Esophagus squamous epithelium (tissue), 5 donors: Measurements from ENCODE around the gene PPP1R10. TPM values are rescaled to one million over a fixed set of nuclear protein-coding genes. Genes with fewer than 3 reads are reported as not detected.

ENCODE experiments used
- DNase-seq: peaks from one replicate; lab custom pipeline; 2025; lab: John Stamatoyannopoulos, UW
- H3K27ac ChIP-seq, 4 donors: fragments of 200-600 bp; sonication (generic); one replicate each; pipeline ENCODE4 v1.5.1; 2016 to 2019; ENCODE audit warnings: mild to moderate bottlenecking in 1 of 4
- H3K27me3 ChIP-seq, 4 donors: fragments of 200-600 bp; sonication (generic); 1 replicate in 3 of 4; 2 replicates in 1 of 4; pipeline versions ENCODE4 v1.5.1 to v1.6.0; 2017 to 2021; ENCODE audit warnings: antibody characterized with exemption in 1 of 4
- H3K36me3 ChIP-seq, 3 donors: fragments of 200-600 bp; sonication (generic); one replicate each; pipeline ENCODE4 v1.5.1; 2016 to 2019
- H3K4me1 ChIP-seq, 3 donors: fragments of 200-600 bp; sonication (generic); one replicate each; pipeline ENCODE4 v1.5.1; 2017 to 2019
- H3K4me3 ChIP-seq, 4 donors: fragments of 200-600 bp; sonication (generic); 1 replicate in 3 of 4; 2 replicates in 1 of 4; pipeline ENCODE4 v1.5.1; 2016 to 2019; ENCODE audit warnings: mild to moderate bottlenecking in 2 of 4, moderate library complexity in 1 of 4
- H3K9me3 ChIP-seq, 3 donors: fragments of 200-600 bp; sonication (generic); one replicate each; pipeline ENCODE4 v1.5.1; 2016 to 2019
- POLR2A ChIP-seq, 4 donors: fragments of 450-650 bp; IDR thresholded peaks; one replicate each; pipeline ENCODE4 v1.6.1; 2017; ENCODE audit warnings: antibody characterized with exemption in 4 of 4, mild to moderate bottlenecking in 4 of 4, moderate library complexity in 3 of 4
- WGBS, 2 donors: methylation state at CpG; one replicate each; pipeline ENCODE4 v1.1.5; 2018; 5-methylcytosine and 5-hydroxymethylcytosine counted together
- intact Hi-C: fragments of 100-400 bp; cut with DNase I; formaldehyde crosslinking; loops from one replicate; pipeline ENCODE4 v1.15.0; 2022
- total RNA-seq, 4 donors: library from RNA; depleted of rRNA; stranded (reverse); fragments of >200 nt; gene quantifications; one replicate each; pipeline ENCODE4 v1.1.0, GENCODE V29; 2016
- TF ChIP-seq, protein P1 (sequence below), 6 experiments: fragments of 450-650 bp in 4 of 6; fragments of 200-600 bp in 2 of 6; sonication (generic) in 2 of 6; IDR thresholded peaks; one replicate each; pipeline ENCODE4 v1.5.1; 2016 to 2019; ENCODE audit warnings: antibody characterized with exemption in 6 of 6, mild to moderate bottlenecking in 4 of 6, moderate library complexity in 4 of 6
- donor health status: DM: yes; HTN: yes; CAD: no.

PPP1R10 gene
- total RNA-seq, 4 donors from 2014 or later: 24.2 to 32.6 (median 25.9) TPM

GRCh38 chr6:30625511-30625910, 8.5 kb upstream of the PPP1R10 start:
- intact Hi-C loops: no loop called here
- Histone ChIP-seq H3K4me1 (peaks cover 6 to 22% (median 12%) of the 10 kb centered on the region in 3 donors), H3K27ac (peak overlapping the region in 2 of 4 donors; percentile 95 to 97), H3K27me3 (no peaks in the 10 kb centered on the region), H3K4me3 (no peak overlapping the region), H3K9me3 (no peaks in the 10 kb centered on the region), H3K36me3 (peaks cover 14 to 85% (median 53%) of the 10 kb centered on the region in 3 donors)
- 81 to 100% methylated on average over 3 of the region's 8 CpGs for WGBS, 2 donors
- no peak for DNase-seq
- no peak for TF ChIP-seq POLR2A (IDR thresholded peaks at IDR 0.05)
- TF ChIP-seq, protein P1, sequence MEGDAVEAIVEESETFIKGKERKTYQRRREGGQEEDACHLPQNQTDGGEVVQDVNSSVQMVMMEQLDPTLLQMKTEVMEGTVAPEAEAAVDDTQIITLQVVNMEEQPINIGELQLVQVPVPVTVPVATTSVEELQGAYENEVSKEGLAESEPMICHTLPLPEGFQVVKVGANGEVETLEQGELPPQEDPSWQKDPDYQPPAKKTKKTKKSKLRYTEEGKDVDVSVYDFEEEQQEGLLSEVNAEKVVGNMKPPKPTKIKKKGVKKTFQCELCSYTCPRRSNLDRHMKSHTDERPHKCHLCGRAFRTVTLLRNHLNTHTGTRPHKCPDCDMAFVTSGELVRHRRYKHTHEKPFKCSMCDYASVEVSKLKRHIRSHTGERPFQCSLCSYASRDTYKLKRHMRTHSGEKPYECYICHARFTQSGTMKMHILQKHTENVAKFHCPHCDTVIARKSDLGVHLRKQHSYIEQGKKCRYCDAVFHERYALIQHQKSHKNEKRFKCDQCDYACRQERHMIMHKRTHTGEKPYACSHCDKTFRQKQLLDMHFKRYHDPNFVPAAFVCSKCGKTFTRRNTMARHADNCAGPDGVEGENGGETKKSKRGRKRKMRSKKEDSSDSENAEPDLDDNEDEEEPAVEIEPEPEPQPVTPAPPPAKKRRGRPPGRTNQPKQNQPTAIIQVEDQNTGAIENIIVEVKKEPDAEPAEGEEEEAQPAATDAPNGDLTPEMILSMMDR (IDR thresholded peaks at IDR 0.05): no peak

DNA sequence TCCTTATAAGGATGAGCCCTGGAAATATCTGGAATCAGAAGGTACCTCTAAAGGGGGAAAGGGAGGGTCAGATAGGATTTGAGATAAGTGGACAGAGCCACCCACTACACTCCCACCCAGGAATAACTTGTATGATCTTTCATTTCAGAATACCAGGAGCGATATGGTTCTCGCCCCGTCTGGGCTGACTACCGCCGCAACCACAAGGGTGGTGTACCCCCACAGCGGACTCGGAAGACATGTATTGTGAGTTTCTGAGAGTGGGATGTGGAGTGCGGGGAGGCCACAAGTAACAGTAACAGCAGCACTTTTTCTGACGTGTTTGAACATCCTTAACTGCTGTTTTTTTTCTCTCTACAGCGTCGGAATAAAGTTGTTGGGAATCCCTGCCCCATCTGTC, 2.5 kb upstream of the PPP1R10 start:
- Histone ChIP-seq H3K27me3 (no peaks in the 10 kb centered on the region), H3K36me3 (peaks cover 3 to 65% (median 47%) of the 10 kb centered on the region in 3 donors), H3K4me1 (peaks cover 6 to 20% (median 8%) of the 10 kb centered on the region in 3 donors), H3K9me3 (no peaks in the 10 kb centered on the region), H3K4me3 (no peak overlapping the region), H3K27ac (peak overlapping the region in 1 of 4 donors; percentile 95)
- TF ChIP-seq POLR2A (IDR thresholded peaks at IDR 0.05): no peak
- TF ChIP-seq, protein P1 (IDR thresholded peaks at IDR 0.05): no peak
- no peak for DNase-seq
- 90 to 93% methylated on average over 3 to 10 of the region's 11 CpGs for WGBS, 2 donors
- intact Hi-C loops: no loop called here

- no peaks in the 10 kb centered on the region for H3K9me3 ChIP-seq
- peaks cover 3 to 53% (median 35%) of the 10 kb centered on the region in 3 donors for H3K36me3 ChIP-seq
- no peaks in the 10 kb centered on the region for H3K27me3 ChIP-seq
- peaks cover 6 to 32% (median 19%) of the 10 kb centered on the region in 3 donors for H3K4me1 ChIP-seq
- no peak for TF ChIP-seq POLR2A (IDR thresholded peaks at IDR 0.05)
- TF ChIP-seq, protein P1 (IDR thresholded peaks at IDR 0.05): no peak
- WGBS, 2 donors: 2 to 8% methylated on average over 8 of the region's 8 CpGs
- DNase-seq: no peak
- intact Hi-C loops: no loop called here
- H3K4me3 ChIP-seq: peak overlapping the region; percentile 50 to 92 (median 62)
- H3K27ac ChIP-seq: peak overlapping the region; percentile 90 to 98 (median 96)
Observed at GRCh38 chr6:30618270-30618797, 1.3 kb upstream of the PPP1R10 start.

DNA sequence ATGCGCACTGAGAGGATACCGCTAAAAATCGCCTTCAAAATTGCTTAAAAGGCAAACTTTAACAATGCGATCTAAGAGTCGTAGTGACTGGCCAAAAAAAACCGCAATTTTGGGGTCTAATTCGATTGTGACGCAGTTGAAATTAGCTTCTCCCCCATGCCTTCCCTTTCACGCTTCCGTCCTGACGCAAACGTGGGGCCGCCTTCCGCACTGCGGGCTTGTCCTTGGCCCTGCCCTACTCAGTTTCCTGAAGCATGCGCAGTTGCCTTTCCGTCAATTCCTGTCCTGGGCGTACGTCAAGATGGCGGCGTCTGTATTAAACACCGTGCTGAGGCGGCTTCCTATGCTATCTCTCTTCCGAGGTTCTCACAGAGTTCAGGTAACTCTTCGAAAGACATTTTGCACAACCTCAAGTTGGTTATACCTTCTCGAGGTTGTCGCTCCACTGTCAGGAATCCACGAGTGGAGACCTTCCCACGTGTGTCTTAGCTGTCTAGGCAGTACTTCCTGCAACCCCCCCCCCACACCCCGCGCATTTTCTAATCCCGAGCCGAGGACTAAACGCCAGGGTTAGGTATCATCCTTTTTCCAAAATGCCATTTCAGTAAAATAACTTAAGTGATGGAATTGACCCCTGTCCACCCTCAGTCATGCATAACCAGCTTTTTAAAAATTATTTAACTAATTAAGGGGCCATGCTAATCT, 674 bp upstream of the PPP1R10 start, which contains the start of gene MRPS18B:
TSS of gene MRPS18B (plus strand) at position 276 of the 705 bp plus-strand sequence. CDS start at position 302, 26 bp downstream.
- Histone ChIP-seq H3K36me3 (peaks cover 3 to 47% (median 30%) of the 10 kb centered on the region in 3 donors), H3K4me3 (peak within 1 kb of the TSS; percentile 61 to 92 (median 74)), H3K4me1 (peaks cover 6 to 39% (median 21%) of the 10 kb centered on the region in 3 donors), H3K27ac (peak within 1 kb of the TSS; percentile 95 to 98 (median 98)), H3K9me3 (no peaks in the 10 kb centered on the region), H3K27me3 (no peaks in the 10 kb centered on the region)
- peak; percentile 86 for DNase-seq
- TF ChIP-seq, protein P1 (IDR thresholded peaks at IDR 0.05): no peak
- TF ChIP-seq POLR2A (IDR thresholded peaks at IDR 0.05): peak in 2 of 4 donors; percentile 65 to 80
- WGBS, 2 donors: 0% methylated on average over 31 to 32 of the region's 34 CpGs
- intact Hi-C loops: no loop called here
